SK-N-SH treated with all-trans-retinoic acid at 6 μM for 48 hours (cell line): ENCODE measurements around the gene TCF12.

Source experiments
- ZFP30 ChIP-seq: fragments of 450-650 bp; formaldehyde crosslinking; IDR thresholded peaks from 2 replicates; pipeline ENCODE4 v1.5.0; 2022; ENCODE audit warnings: mild to moderate bottlenecking, moderate library complexity
- TF ChIP-seq, protein P1 (sequence below): fragments of 250-450 bp; sonication (Bioruptor Pico); IDR thresholded peaks from 2 replicates; pipeline ENCODE4 v1.5.1; 2020; ENCODE audit warnings: low read depth, mild to moderate bottlenecking, moderate library complexity
- TF ChIP-seq, protein P2 (sequence below): fragments of 250-450 bp; sonication (Bioruptor Pico); IDR thresholded peaks from 2 replicates; pipeline ENCODE4 v1.8.0; 2020; ENCODE audit warnings: mild to moderate bottlenecking, moderate library complexity, borderline replicate concordance

DNA sequence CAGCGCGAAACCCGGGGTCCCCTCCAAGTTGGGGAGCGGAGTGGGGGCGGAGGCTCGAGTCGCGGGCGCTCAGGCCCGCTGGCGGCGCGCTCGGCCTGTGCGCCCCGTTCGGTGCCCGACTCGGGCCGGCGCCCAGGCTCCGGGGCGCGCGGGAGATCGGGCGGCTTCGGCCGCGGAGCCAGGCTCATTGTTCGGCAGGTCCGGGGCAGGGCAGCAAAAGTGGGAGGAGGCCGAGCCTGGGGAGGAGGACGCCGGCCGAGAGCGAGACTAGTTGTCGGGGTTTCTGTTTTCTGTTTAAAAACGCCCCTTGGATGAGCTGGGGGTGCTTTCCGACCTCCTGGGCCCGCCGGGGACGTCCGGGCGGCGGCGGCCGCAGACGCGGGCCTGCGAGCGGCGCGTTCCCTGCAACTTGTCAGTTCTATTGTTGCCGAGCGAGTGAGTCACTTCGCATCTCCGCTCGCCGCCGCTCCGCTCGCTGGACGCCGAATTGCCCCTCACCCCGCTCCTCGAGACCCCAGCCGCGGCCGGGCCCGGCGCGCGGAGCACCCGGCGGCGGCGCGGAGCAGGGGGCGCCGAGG is 676 bp downstream of the TCF12 start:
- no peak for TF ChIP-seq ZFP30
- TF ChIP-seq, protein P1, sequence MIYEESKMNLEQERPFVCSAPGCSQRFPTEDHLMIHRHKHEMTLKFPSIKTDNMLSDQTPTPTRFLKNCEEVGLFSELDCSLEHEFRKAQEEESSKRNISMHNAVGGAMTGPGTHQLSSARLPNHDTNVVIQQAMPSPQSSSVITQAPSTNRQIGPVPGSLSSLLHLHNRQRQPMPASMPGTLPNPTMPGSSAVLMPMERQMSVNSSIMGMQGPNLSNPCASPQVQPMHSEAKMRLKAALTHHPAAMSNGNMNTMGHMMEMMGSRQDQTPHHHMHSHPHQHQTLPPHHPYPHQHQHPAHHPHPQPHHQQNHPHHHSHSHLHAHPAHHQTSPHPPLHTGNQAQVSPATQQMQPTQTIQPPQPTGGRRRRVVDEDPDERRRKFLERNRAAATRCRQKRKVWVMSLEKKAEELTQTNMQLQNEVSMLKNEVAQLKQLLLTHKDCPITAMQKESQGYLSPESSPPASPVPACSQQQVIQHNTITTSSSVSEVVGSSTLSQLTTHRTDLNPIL: no peak
- TF ChIP-seq, protein P2, sequence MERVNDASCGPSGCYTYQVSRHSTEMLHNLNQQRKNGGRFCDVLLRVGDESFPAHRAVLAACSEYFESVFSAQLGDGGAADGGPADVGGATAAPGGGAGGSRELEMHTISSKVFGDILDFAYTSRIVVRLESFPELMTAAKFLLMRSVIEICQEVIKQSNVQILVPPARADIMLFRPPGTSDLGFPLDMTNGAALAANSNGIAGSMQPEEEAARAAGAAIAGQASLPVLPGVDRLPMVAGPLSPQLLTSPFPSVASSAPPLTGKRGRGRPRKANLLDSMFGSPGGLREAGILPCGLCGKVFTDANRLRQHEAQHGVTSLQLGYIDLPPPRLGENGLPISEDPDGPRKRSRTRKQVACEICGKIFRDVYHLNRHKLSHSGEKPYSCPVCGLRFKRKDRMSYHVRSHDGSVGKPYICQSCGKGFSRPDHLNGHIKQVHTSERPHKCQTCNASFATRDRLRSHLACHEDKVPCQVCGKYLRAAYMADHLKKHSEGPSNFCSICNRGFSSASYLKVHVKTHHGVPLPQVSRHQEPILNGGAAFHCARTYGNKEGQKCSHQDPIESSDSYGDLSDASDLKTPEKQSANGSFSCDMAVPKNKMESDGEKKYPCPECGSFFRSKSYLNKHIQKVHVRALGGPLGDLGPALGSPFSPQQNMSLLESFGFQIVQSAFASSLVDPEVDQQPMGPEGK (CRISPR knock-in tag): no peak
